Mesendoderm (in vitro differentiated cells): ENCODE results near the gene AQP11.
"Not testable (repeated sequence)": the region's sequence is repeated elsewhere in the genome, so short reads cannot be mapped to it uniquely, and the experiment has no call there.

Experiments used
- DNase-seq: peaks from one replicate; pipeline ENCODE4 v3.0.0; 2013
- H2AK5ac ChIP-seq: 2 replicates; pipeline ENCODE4 v1.6.1; 2013; ENCODE audit warnings: low read length, inconsistent platforms
- H2BK120ac ChIP-seq: 2 replicates; pipeline ENCODE4 v1.6.1; 2013; ENCODE audit warnings: low read depth, mild to moderate bottlenecking, low read length, moderate library complexity, mixed read lengths
- H2BK15ac ChIP-seq: replicated peaks from 2 replicates; pipeline ENCODE4 v1.6.1; 2013; ENCODE audit warnings: low read depth, mild to moderate bottlenecking, moderate library complexity
- H2BK5ac ChIP-seq: 2 replicates; pipeline ENCODE4 v1.6.1; 2013; ENCODE audit warnings: low read length, inconsistent platforms
- H3K18ac ChIP-seq: 2 replicates; pipeline ENCODE4 v1.6.1; 2013; ENCODE audit warnings: mild to moderate bottlenecking, low read length, mixed read lengths
- H3K23ac ChIP-seq: one replicate; pipeline ENCODE4 v1.6.1; 2013; ENCODE audit warnings: low read length
- H3K27ac ChIP-seq: 2 replicates; pipeline ENCODE4 v1.5.1; 2013; ENCODE audit warnings: low read depth, mild to moderate bottlenecking, inconsistent platforms, low read length, moderate library complexity
- H3K27me3 ChIP-seq: 2 replicates; pipeline ENCODE4 v1.6.1; 2013; ENCODE audit warnings: low read length, control low read depth, mild to moderate bottlenecking, inconsistent platforms; ENCODE audit not compliant: insufficient read depth, poor library complexity
- H3K36me3 ChIP-seq: 2 replicates; pipeline ENCODE4 v1.6.1; 2013; ENCODE audit warnings: low read length, inconsistent platforms; ENCODE audit not compliant: control insufficient read depth, insufficient read depth
- H3K4ac ChIP-seq: one replicate; pipeline ENCODE4 v1.6.1; 2013; ENCODE audit warnings: low read depth, mild to moderate bottlenecking, low read length, moderate library complexity
- H3K4me1 ChIP-seq: 2 replicates; pipeline ENCODE4 v1.6.1; 2013; ENCODE audit warnings: low read depth, low read length, inconsistent platforms; ENCODE audit not compliant: control insufficient read depth
- H3K4me2 ChIP-seq: 2 replicates; pipeline ENCODE4 v1.6.1; 2013; ENCODE audit warnings: low read length
- H3K4me3 ChIP-seq: 2 replicates; pipeline ENCODE4 v1.5.1; 2013; ENCODE audit warnings: mild to moderate bottlenecking, low read length
- H3K56ac ChIP-seq: one replicate; pipeline ENCODE4 v1.6.1; 2013; ENCODE audit warnings: low read length
- H3K79me1 ChIP-seq: 2 replicates; pipeline ENCODE4 v1.6.1; 2013; ENCODE audit warnings: low read length, inconsistent platforms
- H3K79me2 ChIP-seq: 2 replicates; pipeline ENCODE4 v1.6.1; 2013; ENCODE audit warnings: mild to moderate bottlenecking, low read length; ENCODE audit not compliant: control insufficient read depth, insufficient read depth
- H3K9ac ChIP-seq: 2 replicates; pipeline ENCODE4 v1.6.1; 2013; ENCODE audit warnings: low read length, inconsistent platforms
- H4K5ac ChIP-seq: one replicate; pipeline ENCODE4 v1.6.1; 2013; ENCODE audit warnings: low read length
- H4K8ac ChIP-seq: one replicate; pipeline ENCODE4 v1.6.1; 2013; ENCODE audit warnings: low read depth, mild to moderate bottlenecking, control low read depth, low read length, moderate library complexity
- WGBS: extraction: QIAGEN DNeasy Blood & Tissue Kit; methylation state at CpG from one replicate; pipeline ENCODE4 v1.1.7; 2013; ENCODE audit warnings: low lambda C conversion rate, missing lambda C conversion rate; ENCODE audit not compliant: insufficient coverage; ENCODE audit errors: extremely low coverage; 5-methylcytosine and 5-hydroxymethylcytosine counted together

The AQP11 gene

GRCh38 chr11:77568306-77568705, 21.4 kb upstream of the AQP11 start:
- no peak overlapping the region for H3K4ac ChIP-seq
- no peak overlapping the region for H2BK5ac ChIP-seq
- no peaks in the 10 kb centered on the region for H3K36me3 ChIP-seq
- H2AK5ac ChIP-seq, result no peak overlapping the region
- H3K4me3 ChIP-seq, result no peak overlapping the region
- no peak overlapping the region for H3K18ac ChIP-seq
- no peak overlapping the region for H3K9ac ChIP-seq
- no peak overlapping the region for H3K56ac ChIP-seq
- H3K27me3 ChIP-seq, result no peaks in the 10 kb centered on the region
- WGBS, result no CpG with 5 or more reads among the region's 4 CpGs
- H3K4me1 ChIP-seq, result no peaks in the 10 kb centered on the region
- H4K5ac ChIP-seq, result no peak overlapping the region
- DNase-seq, result no peak
- no peak overlapping the region for H2BK120ac ChIP-seq
- no peak overlapping the region for H3K23ac ChIP-seq
- H2BK15ac ChIP-seq, result no peak overlapping the region
- no peaks in the 10 kb centered on the region for H3K79me2 ChIP-seq
- no peaks in the 10 kb centered on the region for H3K79me1 ChIP-seq
- H4K8ac ChIP-seq, result no peak overlapping the region
- H3K27ac ChIP-seq, result no peak overlapping the region
- H3K4me2 ChIP-seq, result no peak overlapping the region

DNA sequence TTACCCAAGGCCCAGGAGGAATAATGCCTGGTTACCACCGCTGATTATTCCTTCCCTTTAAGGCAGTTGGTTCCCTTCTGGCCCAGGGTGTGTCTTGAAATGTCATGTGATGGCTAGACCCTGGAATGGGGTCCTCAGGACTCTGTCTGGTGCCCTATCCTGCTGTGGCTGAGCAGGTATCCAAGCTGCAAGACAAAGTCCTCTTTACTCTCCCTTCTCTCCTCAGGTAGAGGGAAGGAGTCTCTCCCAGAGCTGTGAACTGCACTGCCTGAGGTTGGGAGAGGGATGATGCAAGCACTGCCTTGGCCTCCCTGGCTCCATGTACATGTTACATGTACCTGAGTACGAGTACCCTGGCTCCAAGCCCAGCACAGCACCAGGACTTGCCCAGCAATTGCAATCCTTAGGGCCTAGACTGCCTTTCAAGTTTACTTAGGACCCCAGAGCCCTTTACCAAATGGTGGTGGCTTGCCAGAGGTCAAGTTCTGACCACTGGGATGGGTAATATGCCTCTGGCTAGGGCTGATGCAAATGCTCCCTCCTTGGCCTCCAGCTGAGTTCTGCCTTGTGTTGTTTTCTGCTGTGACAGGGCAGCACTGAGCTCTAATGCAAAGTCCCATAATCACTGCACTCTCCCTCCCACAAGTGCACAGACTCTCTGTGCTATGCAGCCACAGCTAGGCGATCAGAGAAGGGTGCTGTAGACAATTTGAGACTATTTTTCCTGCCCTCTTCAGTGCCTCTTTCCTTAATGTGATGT, 20.7 kb upstream of the AQP11 start:
- Histone ChIP-seq H3K27me3 (no peaks in the 10 kb centered on the region), H3K9ac (no peak overlapping the region), H2BK15ac (no peak overlapping the region), H4K5ac (no peak overlapping the region), H3K79me2 (no peaks in the 10 kb centered on the region), H3K56ac (no peak overlapping the region), H3K18ac (no peak overlapping the region), H3K4me1 (no peaks in the 10 kb centered on the region), H3K23ac (peak overlapping the region; percentile 37), H3K27ac (no peak overlapping the region), H3K4ac (no peak overlapping the region), H2AK5ac (no peak overlapping the region), H3K79me1 (no peaks in the 10 kb centered on the region), H3K36me3 (no peaks in the 10 kb centered on the region), H3K4me2 (no peak overlapping the region), H3K4me3 (no peak overlapping the region), H4K8ac (no peak overlapping the region), H2BK5ac (no peak overlapping the region), H2BK120ac (no peak overlapping the region)
- no CpG with 5 or more reads among the region's 3 CpGs for whole genome bisulfite sequencing
- no peak for DNase-seq

GRCh38 chr11:77569676-77570070, 20.1 kb upstream of the AQP11 start:
- DNase-seq, result no peak
- no peak overlapping the region for H3K4me3 ChIP-seq
- no peak overlapping the region for H3K23ac ChIP-seq
- H2BK120ac ChIP-seq, result no peak overlapping the region
- no peaks in the 10 kb centered on the region for H3K27me3 ChIP-seq
- no peak overlapping the region for H3K27ac ChIP-seq
- no peak overlapping the region for H2AK5ac ChIP-seq
- no peak overlapping the region for H3K4me2 ChIP-seq
- no peak overlapping the region for H3K18ac ChIP-seq
- no peaks in the 10 kb centered on the region for H3K79me1 ChIP-seq
- H3K79me2 ChIP-seq, result no peaks in the 10 kb centered on the region
- H3K9ac ChIP-seq, result no peak overlapping the region
- H2BK15ac ChIP-seq, result no peak overlapping the region
- H2BK5ac ChIP-seq, result no peak overlapping the region
- H3K4ac ChIP-seq, result no peak overlapping the region
- H4K8ac ChIP-seq, result no peak overlapping the region
- no peak overlapping the region for H4K5ac ChIP-seq
- H3K56ac ChIP-seq, result no peak overlapping the region
- no CpG with 5 or more reads among the region's 2 CpGs for WGBS
- H3K4me1 ChIP-seq, result no peaks in the 10 kb centered on the region
- H3K36me3 ChIP-seq, result no peaks in the 10 kb centered on the region

DNA sequence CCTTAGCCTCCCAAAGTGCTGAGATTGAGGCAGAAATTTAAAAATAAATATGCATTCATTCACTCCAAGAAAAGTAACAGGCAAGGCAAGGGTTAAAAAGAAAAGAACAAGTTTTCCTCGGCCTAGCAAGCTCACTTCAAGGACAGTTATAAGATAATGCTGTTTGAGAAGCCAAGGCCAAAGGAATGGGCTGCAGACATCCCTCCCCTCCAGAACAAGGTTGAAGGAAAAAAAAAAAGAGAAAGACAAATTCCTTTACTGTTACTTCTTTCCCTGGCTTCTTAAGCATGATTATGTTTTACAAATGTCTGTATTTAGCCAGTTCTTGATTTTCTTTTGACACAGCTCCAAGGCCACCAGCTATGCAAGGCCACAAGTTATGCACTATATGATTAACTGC, 18.9 kb upstream of the AQP11 start:
- H3K4me3 ChIP-seq, H4K5ac ChIP-seq, H2BK120ac ChIP-seq, H2BK15ac ChIP-seq, H3K79me1 ChIP-seq, H3K27me3 ChIP-seq, H3K4me1 ChIP-seq, H3K18ac ChIP-seq, H3K27ac ChIP-seq, H3K4me2 ChIP-seq, H3K36me3 ChIP-seq, H3K4ac ChIP-seq, DNase-seq, H3K9ac ChIP-seq, H3K79me2 ChIP-seq, H2BK5ac ChIP-seq, H4K8ac ChIP-seq, H3K56ac ChIP-seq, H3K23ac ChIP-seq, H2AK5ac ChIP-seq: not testable (repeated sequence)
- WGBS, result no CpG with 5 or more reads among the region's 1 CpG

DNA sequence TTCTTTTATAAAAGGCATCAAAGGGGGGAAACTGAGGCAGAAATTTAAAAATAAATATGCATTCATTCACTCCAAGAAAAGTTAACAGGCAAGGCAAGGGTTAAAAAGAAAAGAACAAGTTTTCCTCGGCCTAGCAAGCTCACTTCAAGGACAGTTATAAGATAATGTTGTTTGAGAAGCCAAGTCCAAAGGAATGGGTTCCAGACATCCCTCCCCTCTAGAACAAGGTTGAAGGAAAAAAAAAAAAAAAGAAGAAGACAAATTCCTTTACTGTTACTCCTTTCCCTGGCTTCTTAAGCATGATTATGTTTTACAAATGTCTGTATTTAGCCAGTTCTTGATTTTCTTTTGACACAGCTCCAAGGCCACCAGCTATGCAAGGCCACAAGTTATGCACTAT, 14.3 kb upstream of the AQP11 start:
- H3K79me2 ChIP-seq, H3K4me2 ChIP-seq, H3K36me3 ChIP-seq, H3K4ac ChIP-seq, H4K5ac ChIP-seq, H3K56ac ChIP-seq, H4K8ac ChIP-seq, H2BK15ac ChIP-seq, H3K4me3 ChIP-seq, H3K23ac ChIP-seq, H3K27me3 ChIP-seq, H3K18ac ChIP-seq, H3K27ac ChIP-seq, H3K4me1 ChIP-seq, H2BK5ac ChIP-seq, H3K9ac ChIP-seq, H3K79me1 ChIP-seq, DNase-seq, H2AK5ac ChIP-seq, H2BK120ac ChIP-seq: not testable (repeated sequence)
- WGBS, result no CpG with 5 or more reads among the region's 1 CpG
